GM18505 (cell line): ENCODE data around the gene SLC7A9.
"Not testable (repeated sequence)": the region's sequence is repeated elsewhere in the genome, so short reads cannot be mapped to it uniquely, and the experiment has no call there.

Experiments
- ATAC-seq: cut with Tn5 transposase; IDR thresholded peaks from one replicate; pipeline ENCODE4 v1.9.1; 2021; ENCODE audit not compliant: unreplicated experiment
- POLR2A ChIP-seq: IDR thresholded peaks from 4 replicates; pipeline ENCODE4 v1.6.1; 2011; ENCODE audit warnings: borderline replicate concordance; ENCODE audit not compliant: insufficient read depth, insufficient read length; ENCODE audit errors: extremely low read depth

The SLC7A9 gene

GRCh38 chr19:32837531-32837930, 32.0 kb downstream of the SLC7A9 start:
- no peak for ATAC-seq
- no peak for TF ChIP-seq POLR2A

GRCh38 chr19:32833388-32833787, 36.2 kb downstream of the SLC7A9 start:
- not testable (repeated sequence) for ATAC-seq

- not testable (repeated sequence) for ATAC-seq
These were observed 36.7 kb downstream of the SLC7A9 start for GRCh38 chr19:32832825-32833224.

- ATAC-seq = not testable (repeated sequence)
These were observed 37.5 kb downstream of the SLC7A9 start for GRCh38 chr19:32832094-32832493.

GRCh38 chr19:32831611-32832010, 38.0 kb downstream of the SLC7A9 start:
- ATAC-seq = no peak
- TF ChIP-seq POLR2A = no peak

GRCh38 chr19:32830231-32831014, 39.1 kb downstream of the SLC7A9 start:
- no peak for ATAC-seq
- TF ChIP-seq POLR2A = no peak

- no peak for TF ChIP-seq POLR2A
- ATAC-seq = no peak
These were observed 40.1 kb downstream of the SLC7A9 start for GRCh38 chr19:32829345-32829896.

GRCh38 chr19:32828643-32829344, 40.8 kb downstream of the SLC7A9 start:
- ATAC-seq = no peak
- TF ChIP-seq POLR2A = no peak

GRCh38 chr19:32828139-32828538, 41.4 kb downstream of the SLC7A9 start:
- no peak for TF ChIP-seq POLR2A
- no peak for ATAC-seq

- no peak for TF ChIP-seq POLR2A
- ATAC-seq = no peak
These were observed 44.5 kb downstream of the SLC7A9 start for GRCh38 chr19:32824916-32825608.

- no peak for ATAC-seq
- no peak for TF ChIP-seq POLR2A
These were observed 45.3 kb downstream of the SLC7A9 start for GRCh38 chr19:32824191-32824751.

- no peak for TF ChIP-seq POLR2A
- no peak for ATAC-seq
These were observed 45.8 kb downstream of the SLC7A9 start for GRCh38 chr19:32823747-32824102.

- no peak for TF ChIP-seq POLR2A
These were observed 46.4 kb downstream of the SLC7A9 start for GRCh38 chr19:32822916-32823746.

More at GRCh38 chr19:32822916-32823746, 46.4 kb downstream of the SLC7A9 start:
- no peak for ATAC-seq
